ENCODE data around the gene C2orf42.
"Not testable (repeated sequence)": the region's sequence is repeated elsewhere in the genome, so short reads cannot be mapped to it uniquely, and the experiment has no call there.

C2orf42 gene

GRCh38 chr2:70102323-70102905 is 88.4 kb downstream of the C2orf42 start:
- no CpG with 5 or more reads among the region's 29 CpGs for WGBS (ENCODE audit: extremely low coverage, insufficient coverage, low lambda C conversion rate)
- not testable (repeated sequence) for H3K36me3 ChIP-seq (ENCODE audit: control insufficient read depth, insufficient read depth, low read length); H3K4me3 ChIP-seq (ENCODE audit: low read length); H2BK5ac ChIP-seq (ENCODE audit: low read length); H3K9ac ChIP-seq (ENCODE audit: low read length); H2BK15ac ChIP-seq (replicated peaks; ENCODE audit: low read depth); H3K27ac ChIP-seq (ENCODE audit: low read depth, low read length); H3K23ac ChIP-seq (ENCODE audit: low read length); H2BK120ac ChIP-seq (ENCODE audit: low read depth, low read length); H3K27me3 ChIP-seq (ENCODE audit: insufficient read depth, low read length, poor library complexity); DNase-seq; H3K79me1 ChIP-seq (ENCODE audit: low read length); H3K4me2 ChIP-seq (ENCODE audit: low read length); H3K4me1 ChIP-seq (ENCODE audit: control insufficient read depth, low read depth, low read length); H3K56ac ChIP-seq (ENCODE audit: low read length); H3K4ac ChIP-seq (ENCODE audit: low read depth, low read length); H2AK5ac ChIP-seq (ENCODE audit: low read length); H3K79me2 ChIP-seq (ENCODE audit: control insufficient read depth, insufficient read depth, low read length); H3K18ac ChIP-seq (ENCODE audit: low read length); H4K8ac ChIP-seq (ENCODE audit: low read depth, low read length); H4K5ac ChIP-seq (ENCODE audit: low read length)

- H3K27me3 ChIP-seq (ENCODE audit: insufficient read depth, low read length, poor library complexity); H3K79me1 ChIP-seq (ENCODE audit: low read length); H3K4me3 ChIP-seq (ENCODE audit: low read length); H3K4me2 ChIP-seq (ENCODE audit: low read length); H3K18ac ChIP-seq (ENCODE audit: low read length); H2BK15ac ChIP-seq (replicated peaks; ENCODE audit: low read depth); H3K4me1 ChIP-seq (ENCODE audit: control insufficient read depth, low read depth, low read length); H3K4ac ChIP-seq (ENCODE audit: low read depth, low read length); H2BK5ac ChIP-seq (ENCODE audit: low read length); H3K27ac ChIP-seq (ENCODE audit: low read depth, low read length); H3K56ac ChIP-seq (ENCODE audit: low read length); H4K5ac ChIP-seq (ENCODE audit: low read length); H2BK120ac ChIP-seq (ENCODE audit: low read depth, low read length); H2AK5ac ChIP-seq (ENCODE audit: low read length); H3K36me3 ChIP-seq (ENCODE audit: control insufficient read depth, insufficient read depth, low read length); H4K8ac ChIP-seq (ENCODE audit: low read depth, low read length); H3K79me2 ChIP-seq (ENCODE audit: control insufficient read depth, insufficient read depth, low read length); H3K9ac ChIP-seq (ENCODE audit: low read length); H3K23ac ChIP-seq (ENCODE audit: low read length); DNase-seq: not testable (repeated sequence)
- no CpG with 5 or more reads among the region's 11 CpGs for WGBS (ENCODE audit: extremely low coverage, insufficient coverage, low lambda C conversion rate)
Observed at GRCh38 chr2:70101686-70102085, 89.1 kb downstream of the C2orf42 start.

- H4K5ac ChIP-seq (ENCODE audit: low read length), result no peak overlapping the region
- H4K8ac ChIP-seq (ENCODE audit: low read depth, low read length), result no peak overlapping the region
- no CpG with 5 or more reads among the region's 6 CpGs for WGBS (ENCODE audit: extremely low coverage, insufficient coverage, low lambda C conversion rate)
- H3K36me3 ChIP-seq (ENCODE audit: control insufficient read depth, insufficient read depth, low read length), result no peaks in the 10 kb centered on the region
- H2BK5ac ChIP-seq (ENCODE audit: low read length), result no peak overlapping the region
- no peak overlapping the region for H2AK5ac ChIP-seq (ENCODE audit: low read length)
- no peak overlapping the region for H3K4me3 ChIP-seq (ENCODE audit: low read length)
- no peak overlapping the region for H3K4ac ChIP-seq (ENCODE audit: low read depth, low read length)
- H3K27ac ChIP-seq (ENCODE audit: low read depth, low read length), result no peak overlapping the region
- H3K4me1 ChIP-seq (ENCODE audit: control insufficient read depth, low read depth, low read length), result no peaks in the 10 kb centered on the region
- H3K56ac ChIP-seq (ENCODE audit: low read length), result no peak overlapping the region
- H3K4me2 ChIP-seq (ENCODE audit: low read length), result no peak overlapping the region
- no peak overlapping the region for H2BK15ac ChIP-seq (replicated peaks; ENCODE audit: low read depth)
- no peak overlapping the region for H3K23ac ChIP-seq (ENCODE audit: low read length)
- no peaks in the 10 kb centered on the region for H3K79me2 ChIP-seq (ENCODE audit: control insufficient read depth, insufficient read depth, low read length)
- no peak overlapping the region for H2BK120ac ChIP-seq (ENCODE audit: low read depth, low read length)
- no peaks in the 10 kb centered on the region for H3K27me3 ChIP-seq (ENCODE audit: insufficient read depth, low read length, poor library complexity)
- no peak for DNase-seq
- no peak overlapping the region for H3K18ac ChIP-seq (ENCODE audit: low read length)
- H3K79me1 ChIP-seq (ENCODE audit: low read length), result no peaks in the 10 kb centered on the region
- no peak overlapping the region for H3K9ac ChIP-seq (ENCODE audit: low read length)
Observed at GRCh38 chr2:70101174-70101573, 89.6 kb downstream of the C2orf42 start.
